Esophagus mucosa (tissue), 1 donor: ENCODE data around the gene TM9SF4. TPM values are rescaled to one million over a fixed set of nuclear protein-coding genes. Genes with fewer than 3 reads are reported as not detected.
"Not testable (repeated sequence)": the region's sequence is repeated elsewhere in the genome, so short reads cannot be mapped to it uniquely, and the experiment has no call there.

Experiments
- ATAC-seq: fragments of 200-7000 bp; cut with Tn5 transposase; one replicate; pipeline ENCODE4 v1.9.1; 2020
- total RNA-seq: library from RNA; stranded (reverse); gene quantifications from one replicate; pipeline ENCODE4 v1.2.4, GENCODE V29; 2023
- donor health status: DM: yes; HTN: yes; CAD: no.

The TM9SF4 gene
- total RNA-seq, 1 donor from 2014 or later = 42.4 TPM

- ATAC-seq = no peak
Measured at GRCh38 chr20:32098786-32099185, 10.7 kb upstream of the TM9SF4 start.

- no peak for ATAC-seq
Measured at GRCh38 chr20:32108814-32109391, 611 bp upstream of the TM9SF4 start.

GRCh38 chr20:32110173-32110704 is 725 bp downstream of the TM9SF4 start:
- ATAC-seq = peak; percentile 8

GRCh38 chr20:32110727-32111126 is 1.2 kb downstream of the TM9SF4 start:
- no peak for ATAC-seq

- ATAC-seq = no peak
Measured at GRCh38 chr20:32111156-32111686, 1.7 kb downstream of the TM9SF4 start.

- no peak for ATAC-seq
Measured at GRCh38 chr20:32111753-32112152, 2.2 kb downstream of the TM9SF4 start.

GRCh38 chr20:32112841-32113240 is 3.3 kb downstream of the TM9SF4 start:
- ATAC-seq = peak; percentile 94

- ATAC-seq = no peak
Measured at GRCh38 chr20:32113591-32114260, 4.2 kb downstream of the TM9SF4 start.

GRCh38 chr20:32114305-32114960 is 4.9 kb downstream of the TM9SF4 start:
- peak; percentile 3 for ATAC-seq

GRCh38 chr20:32115211-32115767 is 5.8 kb downstream of the TM9SF4 start:
- no peak for ATAC-seq

- ATAC-seq = no peak
Measured at GRCh38 chr20:32116079-32116521, 6.6 kb downstream of the TM9SF4 start.

GRCh38 chr20:32116796-32117195 is 7.3 kb downstream of the TM9SF4 start:
- ATAC-seq = not testable (repeated sequence)

GRCh38 chr20:32118427-32118826 is 8.9 kb downstream of the TM9SF4 start:
- not testable (repeated sequence) for ATAC-seq

GRCh38 chr20:32119734-32120133 is 10.2 kb downstream of the TM9SF4 start:
- ATAC-seq = no peak

- ATAC-seq = not testable (repeated sequence)
Measured at GRCh38 chr20:32121908-32122307, 12.4 kb downstream of the TM9SF4 start.

GRCh38 chr20:32123088-32123487 is 13.6 kb downstream of the TM9SF4 start:
- ATAC-seq = no peak

GRCh38 chr20:32124916-32125454 is 15.5 kb downstream of the TM9SF4 start:
- ATAC-seq = no peak

GRCh38 chr20:32125506-32125905 is 16.0 kb downstream of the TM9SF4 start:
- no peak for ATAC-seq

- ATAC-seq = no peak
Measured at GRCh38 chr20:32126919-32127318, 17.4 kb downstream of the TM9SF4 start.

GRCh38 chr20:32127347-32127746 is 17.8 kb downstream of the TM9SF4 start:
- ATAC-seq = no peak

GRCh38 chr20:32128167-32128566 is 18.7 kb downstream of the TM9SF4 start:
- ATAC-seq = no peak

- ATAC-seq = no peak
Measured at GRCh38 chr20:32129863-32130262, 20.3 kb downstream of the TM9SF4 start.

- ATAC-seq = no peak
Measured at GRCh38 chr20:32130352-32130751, 20.8 kb downstream of the TM9SF4 start.
